Uterus (tissue), 4 donors: ENCODE data around the gene ZNF292. TPM values are rescaled to one million over a fixed set of nuclear protein-coding genes. Genes with fewer than 3 reads are reported as not detected.
"Not testable (repeated sequence)": the region's sequence is repeated elsewhere in the genome, so short reads cannot be mapped to it uniquely, and the experiment has no call there.

Experiments used
- DNase-seq, 2 donors: peaks; one replicate each; pipeline ENCODE4 v3.0.0-alpha.2; 2019 to 2020
- H3K27ac ChIP-seq, 2 donors: fragments of 200-600 bp; sonication (generic); 1 replicate in 1 of 2; 2 replicates in 1 of 2; pipeline ENCODE4 v1.5.1; 2016 to 2018
- H3K27me3 ChIP-seq, 2 donors: fragments of 200-600 bp; sonication (generic); one replicate each; pipeline ENCODE4 v1.5.1; 2018 to 2019; ENCODE audit warnings: control low read depth in 1 of 2
- H3K36me3 ChIP-seq, 2 donors: fragments of 200-600 bp; sonication (generic); one replicate each; pipeline ENCODE4 v1.5.1; 2019; ENCODE audit warnings: control low read depth in 1 of 2
- H3K4me1 ChIP-seq, 2 donors: fragments of 200-600 bp; sonication (generic); one replicate each; pipeline ENCODE4 v1.5.1; 2018 to 2019; ENCODE audit warnings: control low read depth in 1 of 2
- H3K4me3 ChIP-seq, 2 donors: fragments of 200-600 bp; sonication (generic); 1 replicate in 1 of 2; 2 replicates in 1 of 2; pipeline ENCODE4 v1.5.1; 2018 to 2019; ENCODE audit warnings: mild to moderate bottlenecking in 1 of 2
- H3K9me3 ChIP-seq, 2 donors: fragments of 200-600 bp; sonication (generic); one replicate each; pipeline ENCODE4 v1.5.1; 2019; ENCODE audit warnings: control low read depth in 1 of 2
- CTCF ChIP-seq, 4 experiments: fragments of 200-600 bp in 2 of 4; fragments of 450-650 bp in 2 of 4; sonication (generic) in 2 of 4; IDR thresholded peaks; one replicate each; pipeline ENCODE4 v1.5.1; 2016 to 2019; ENCODE audit warnings: antibody characterized with exemption in 4 of 4, mild to moderate bottlenecking in 2 of 4, moderate library complexity in 1 of 4
- POLR2A ChIP-seq, 2 donors: fragments of 450-650 bp; IDR thresholded peaks; one replicate each; pipeline ENCODE4 v1.6.1; 2016; ENCODE audit warnings: antibody characterized with exemption in 2 of 2, mild to moderate bottlenecking in 1 of 2, moderate library complexity in 1 of 2
- intact Hi-C: fragments of 100-400 bp; cut with DNase I; formaldehyde crosslinking; loops from one replicate; pipeline ENCODE4 v1.15.1; 2023; ENCODE audit warnings: low total_unique reads
- total RNA-seq, 4 donors: library from RNA; depleted of rRNA in 3 of 4; stranded (reverse); fragments of >200 nt in 3 of 4; gene quantifications; one replicate each; pipeline versions ENCODE4 v1.1.0 to v1.2.4, GENCODE V29; 2014 to 2023
- donor health status: DM: yes; HTN: yes; CAD: no.

The ZNF292 gene
- total RNA-seq, 4 donors from 2014 or later: 38.2 to 153 (median 81.2) TPM

- Histone ChIP-seq H3K4me3 (no peak overlapping the region), H3K27ac (no peak overlapping the region), H3K27me3 (no peaks in the 10 kb centered on the region), H3K36me3 (no peaks in the 10 kb centered on the region), H3K4me1 (no peaks in the 10 kb centered on the region), H3K9me3 (no peaks in the 10 kb centered on the region)
- TF ChIP-seq CTCF (IDR thresholded peaks at IDR 0.05) (no peak), POLR2A (IDR thresholded peaks at IDR 0.05) (no peak)
- no peak for DNase-seq
- intact Hi-C loops: no loop called here
Measured at GRCh38 chr6:87224971-87225370, 69.6 kb downstream of the ZNF292 start.

GRCh38 chr6:87225511-87225910 is 70.1 kb downstream of the ZNF292 start:
- Histone ChIP-seq H3K27me3 (no peaks in the 10 kb centered on the region), H3K4me1 (no peaks in the 10 kb centered on the region), H3K36me3 (no peaks in the 10 kb centered on the region), H3K9me3 (no peaks in the 10 kb centered on the region), H3K4me3 (no peak overlapping the region), H3K27ac (no peak overlapping the region)
- DNase-seq: no peak
- TF ChIP-seq CTCF (IDR thresholded peaks at IDR 0.05): no peak
- TF ChIP-seq POLR2A (IDR thresholded peaks at IDR 0.05): no peak
- intact Hi-C loops: no loop called here

- no peaks in the 10 kb centered on the region for H3K9me3 ChIP-seq
- intact Hi-C loops: no loop called here
- H3K27me3 ChIP-seq: no peaks in the 10 kb centered on the region
- H3K36me3 ChIP-seq: no peaks in the 10 kb centered on the region
- no peak overlapping the region for H3K4me3 ChIP-seq
- H3K27ac ChIP-seq: no peak overlapping the region
- no peak for DNase-seq
- TF ChIP-seq CTCF (IDR thresholded peaks at IDR 0.05): no peak
- no peak for TF ChIP-seq POLR2A (IDR thresholded peaks at IDR 0.05)
- H3K4me1 ChIP-seq: no peaks in the 10 kb centered on the region
Measured at GRCh38 chr6:87225937-87226336, 70.6 kb downstream of the ZNF292 start.

GRCh38 chr6:87230801-87231200 is 75.4 kb downstream of the ZNF292 start:
- H3K27me3 ChIP-seq: no peaks in the 10 kb centered on the region
- H3K4me3 ChIP-seq: no peak overlapping the region
- TF ChIP-seq CTCF (IDR thresholded peaks at IDR 0.05) (no peak), POLR2A (IDR thresholded peaks at IDR 0.05) (no peak)
- DNase-seq: no peak
- no peaks in the 10 kb centered on the region for H3K9me3 ChIP-seq
- intact Hi-C loops: loop anchor here (10.0 kb wide), 1 partner anchor 96 kb away; no protein-coding TSS in a partner anchor
- no peaks in the 10 kb centered on the region for H3K36me3 ChIP-seq
- no peak overlapping the region for H3K27ac ChIP-seq
- no peaks in the 10 kb centered on the region for H3K4me1 ChIP-seq

- TF ChIP-seq CTCF (IDR thresholded peaks at IDR 0.05): peak; percentile 17 to 51 (median 38)
- TF ChIP-seq POLR2A (IDR thresholded peaks at IDR 0.05): no peak
- intact Hi-C loops: loop anchor here (10.0 kb wide), 1 partner anchor 103 kb away; no protein-coding TSS in a partner anchor
Measured at GRCh38 chr6:87237804-87238203, 82.4 kb downstream of the ZNF292 start.

GRCh38 chr6:87239098-87239635 is 83.8 kb downstream of the ZNF292 start:
- not testable (repeated sequence) for H3K4me3 ChIP-seq, H3K27ac ChIP-seq, H3K36me3 ChIP-seq, H3K9me3 ChIP-seq, H3K4me1 ChIP-seq, DNase-seq, H3K27me3 ChIP-seq
- intact Hi-C loops: loop anchor here (10.0 kb wide), 1 partner anchor 104 kb away; no protein-coding TSS in a partner anchor

More at GRCh38 chr6:87237804-87238203, 82.4 kb downstream of the ZNF292 start:
- no peaks in the 10 kb centered on the region for H3K36me3 ChIP-seq
- no peaks in the 10 kb centered on the region for H3K9me3 ChIP-seq
- no peaks in the 10 kb centered on the region for H3K27me3 ChIP-seq
- H3K4me3 ChIP-seq: no peak overlapping the region
- no peaks in the 10 kb centered on the region for H3K4me1 ChIP-seq
- no peak overlapping the region for H3K27ac ChIP-seq
- DNase-seq: no peak
